NCI-H146 (cell line): ENCODE measurements around the gene LPAR1.

ENCODE experiments used
- DNase-seq: peaks from one replicate; lab custom pipeline; 2025; lab: John Stamatoyannopoulos, UW

The LPAR1 gene

DNA sequence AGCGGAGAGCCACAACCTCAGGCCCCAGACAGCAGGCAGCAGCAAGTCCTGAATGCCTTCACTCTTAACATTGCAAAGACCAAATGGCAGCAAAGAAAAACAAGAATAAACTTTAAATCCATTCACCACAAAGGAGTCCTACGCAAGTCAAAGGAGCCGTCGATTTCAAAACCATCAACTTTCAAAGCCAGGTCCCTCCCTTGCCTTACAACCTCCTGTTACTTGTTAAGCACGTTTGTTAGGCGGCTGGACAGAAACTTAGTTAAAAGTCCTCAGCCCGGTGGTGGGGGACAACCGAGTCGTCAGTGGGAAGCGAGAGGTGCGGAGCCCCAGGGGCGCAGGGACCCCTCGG, 938 bp downstream of the LPAR1 start:
- no peak for DNase-seq

DNA sequence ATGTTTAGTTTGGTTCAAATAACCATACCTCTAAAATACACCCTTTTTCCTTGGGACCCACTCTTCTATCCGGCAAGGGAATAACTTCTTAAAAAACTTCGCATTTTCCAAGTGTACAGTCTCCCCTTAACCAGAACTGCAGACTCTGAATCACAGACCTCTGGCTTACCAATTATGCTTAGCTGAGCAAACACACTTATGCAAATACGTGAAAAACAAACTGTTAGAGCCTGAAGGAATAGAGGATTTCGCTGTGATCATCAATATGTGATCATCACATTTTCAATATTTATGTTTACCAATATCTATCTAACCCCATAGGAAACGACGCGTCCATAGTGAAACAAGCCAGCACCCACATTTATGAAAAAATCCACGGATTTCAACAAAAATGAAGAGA, 1.3 kb downstream of the LPAR1 start:
- DNase-seq, result no peak

DNA sequence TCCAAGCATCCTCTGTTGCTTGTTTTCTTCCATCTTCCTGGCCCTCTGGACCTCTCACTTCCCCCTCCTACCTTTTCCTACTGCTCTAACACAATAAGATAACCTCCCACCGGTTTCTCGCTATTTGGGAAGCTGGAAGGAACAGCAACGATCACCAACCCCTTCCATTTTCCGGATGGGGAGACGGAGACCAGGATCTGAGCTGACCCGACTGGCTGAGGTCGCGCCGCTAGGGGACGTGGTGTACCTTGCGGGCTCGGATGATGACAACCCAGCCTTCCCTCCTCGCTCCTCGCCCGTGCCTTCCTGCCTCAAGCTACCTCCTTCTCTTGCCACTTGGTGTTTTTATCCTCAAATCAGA, 1.9 kb downstream of the LPAR1 start:
- no peak for DNase-seq

DNA sequence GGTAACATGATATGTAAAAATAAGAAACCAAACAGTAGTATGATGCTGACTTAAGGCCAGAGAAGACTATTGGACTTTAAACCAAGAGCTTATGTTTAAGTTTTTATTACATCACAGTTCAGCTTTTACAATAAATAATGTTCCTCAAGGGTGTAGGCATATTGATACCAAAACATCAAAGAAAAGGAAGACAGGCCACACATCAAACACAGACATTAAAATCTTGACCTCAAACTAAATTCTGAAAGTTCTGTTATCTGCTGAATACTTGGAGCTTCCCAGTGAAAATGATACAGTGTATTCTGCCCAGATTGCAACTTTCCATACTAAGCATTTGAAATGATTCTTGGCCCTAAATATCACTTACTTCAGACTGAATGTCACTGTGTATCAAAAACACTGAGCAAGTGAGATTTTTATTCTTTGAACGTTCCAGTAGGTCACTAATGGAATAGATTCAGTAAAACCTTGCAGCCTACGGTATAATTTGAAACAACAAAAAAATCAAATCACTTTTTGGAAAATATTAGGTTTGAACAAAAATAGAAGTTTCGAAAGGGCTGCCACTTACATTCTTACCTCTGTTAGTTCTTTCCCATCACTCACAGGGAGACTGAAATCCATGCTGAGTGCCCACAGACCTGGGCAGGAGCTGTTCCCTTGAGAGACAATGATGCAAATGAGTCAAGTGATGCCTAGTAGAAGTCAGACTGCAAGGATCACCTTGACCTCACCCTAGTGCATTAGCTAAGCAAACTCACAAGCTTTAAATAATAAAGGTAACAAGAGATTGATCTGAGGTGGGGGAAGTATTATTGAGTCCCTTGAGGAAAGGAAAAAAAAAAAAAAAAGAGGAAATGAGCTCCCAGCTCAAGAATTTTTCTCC, 2.5 kb downstream of the LPAR1 start:
- DNase-seq, result no peak

DNA sequence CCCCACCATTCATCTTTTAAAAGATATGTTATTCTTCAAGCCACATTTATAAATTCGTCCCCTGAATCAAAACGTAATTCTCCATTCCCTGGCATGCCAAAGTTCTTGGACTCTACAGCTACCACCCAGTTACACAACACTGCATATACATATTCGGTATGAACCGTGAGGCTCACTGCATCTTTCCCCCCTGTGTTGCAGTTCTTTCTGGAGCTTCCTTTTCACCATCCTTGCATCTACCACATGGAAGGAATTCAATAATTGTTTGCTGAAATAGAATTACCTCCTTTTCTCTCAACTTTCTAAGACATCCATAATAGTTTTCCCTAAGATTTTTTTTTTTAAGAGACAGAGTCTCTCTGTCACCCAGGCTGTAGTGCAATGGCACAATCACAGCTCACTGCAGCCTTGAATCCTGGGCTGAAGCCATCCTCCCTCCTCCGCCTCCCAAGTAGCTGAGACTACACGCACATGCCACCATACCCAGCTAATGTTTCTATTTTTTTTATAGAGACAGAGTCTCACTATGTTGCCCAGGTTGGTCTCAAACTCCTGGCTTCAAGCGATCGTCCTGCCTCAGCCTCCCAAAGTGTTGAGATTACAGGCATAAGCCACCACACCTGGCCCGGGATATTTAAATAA, 3.3 kb downstream of the LPAR1 start:
- DNase-seq, result no peak

DNA sequence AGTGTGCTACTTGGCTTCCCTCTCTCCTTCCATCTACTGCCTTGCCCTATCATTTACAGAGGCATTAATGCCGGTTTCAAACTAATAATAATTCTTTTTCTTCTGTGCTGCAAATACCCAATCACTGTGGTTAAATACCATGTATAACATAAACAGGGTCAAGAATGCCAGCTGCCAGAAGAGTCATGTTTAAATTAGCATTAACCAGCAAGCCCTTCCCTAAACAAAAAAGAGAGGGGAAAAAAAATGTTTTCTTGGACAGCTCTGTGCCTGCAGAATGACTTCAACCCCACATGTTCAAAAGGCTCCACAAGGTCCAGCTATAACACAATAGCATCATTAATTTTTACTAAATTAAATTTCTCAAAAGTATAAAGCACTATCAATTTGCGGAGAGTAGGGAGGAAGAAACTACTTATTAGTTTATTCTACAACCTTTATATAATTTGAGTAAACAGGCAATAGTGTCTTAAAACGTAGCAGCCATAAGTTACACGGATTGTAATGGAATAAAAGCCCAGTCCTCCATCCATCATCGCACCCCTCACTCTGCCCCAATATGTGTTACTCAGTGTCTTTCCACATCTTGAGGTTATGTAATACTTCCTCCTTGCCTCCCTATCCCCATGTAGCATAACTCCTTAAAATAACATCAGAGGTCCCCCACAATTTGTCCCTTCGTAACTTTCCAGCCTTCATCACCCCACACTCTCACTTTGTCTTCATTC, 3.9 kb downstream of the LPAR1 start:
- DNase-seq, result no peak

DNA sequence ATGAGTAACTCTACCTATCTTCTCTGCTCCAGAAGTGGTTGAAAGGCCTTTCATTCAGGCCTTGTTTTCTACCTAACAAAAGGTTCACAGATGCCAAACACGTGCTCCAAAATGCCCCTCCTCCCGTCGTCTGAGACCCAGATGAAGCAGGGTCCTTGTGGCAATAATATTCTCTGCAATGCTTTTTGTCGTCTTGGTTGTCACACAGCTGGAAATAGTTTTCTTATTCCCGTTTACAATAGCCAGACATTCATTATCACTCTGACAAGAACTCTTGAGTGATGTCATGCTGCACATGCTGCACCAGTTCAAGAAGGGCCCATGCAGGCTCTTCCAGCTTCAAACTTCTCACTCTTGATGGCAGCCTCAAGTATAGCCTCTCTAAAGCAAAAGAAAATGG, 7.8 kb downstream of the LPAR1 start:
- DNase-seq, result no peak

DNA sequence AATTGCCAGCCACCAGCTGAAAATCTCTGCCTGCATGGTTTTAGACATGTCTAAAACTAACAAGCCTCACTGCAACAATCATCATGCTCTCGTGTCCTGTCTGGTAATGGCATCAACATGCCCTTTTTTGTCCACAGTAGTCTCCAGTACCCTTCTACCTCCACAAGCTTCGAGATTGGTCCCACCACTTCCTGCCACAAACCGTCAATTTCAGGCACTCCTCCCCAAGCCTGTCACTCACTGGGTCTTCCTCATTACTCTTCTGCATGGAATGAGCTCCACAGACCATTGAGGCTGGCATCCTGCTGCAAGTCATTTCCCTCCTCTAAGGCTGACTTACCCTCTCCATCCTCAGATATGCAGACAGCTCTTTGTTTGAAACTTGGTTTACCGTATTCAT, 9.0 kb downstream of the LPAR1 start:
- DNase-seq, result no peak

DNA sequence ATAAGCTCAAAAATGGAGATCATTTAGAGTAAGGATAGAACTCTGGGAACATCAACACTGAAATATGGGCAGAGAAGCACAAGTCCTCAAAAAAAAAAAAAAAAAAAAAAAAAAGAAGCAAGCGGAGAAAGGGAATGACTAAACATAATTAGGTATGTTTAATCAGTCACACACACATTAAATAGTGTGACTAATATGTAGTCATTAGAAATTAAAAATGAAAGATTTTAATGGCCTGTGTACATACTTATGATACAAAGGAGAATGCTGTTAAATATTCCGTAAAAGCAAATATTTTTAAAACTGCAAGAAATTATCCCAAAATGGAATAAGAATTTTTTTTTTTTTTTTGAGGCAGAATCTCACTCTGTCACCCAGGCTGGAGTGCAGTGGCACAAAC, 10.5 kb downstream of the LPAR1 start:
- no peak for DNase-seq

DNA sequence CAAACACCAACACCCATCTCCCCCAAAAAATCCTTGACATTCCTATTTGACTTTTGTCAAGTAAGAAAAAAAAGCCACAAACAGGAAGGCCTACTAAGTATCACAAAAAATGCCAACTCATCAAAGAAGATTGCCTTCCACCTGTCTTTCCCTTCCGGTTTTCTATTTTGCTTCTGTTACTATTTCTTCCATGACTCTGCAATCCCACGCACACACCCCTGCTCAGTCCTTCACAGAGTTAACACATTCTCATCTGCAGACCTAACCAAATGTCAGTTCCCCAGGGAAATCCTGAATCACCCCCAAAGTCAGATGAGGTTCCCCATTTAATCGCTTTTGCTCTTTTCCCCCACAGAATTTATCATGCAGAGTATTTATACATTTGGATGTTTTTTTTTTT, 15.1 kb downstream of the LPAR1 start:
- no peak for DNase-seq

DNA sequence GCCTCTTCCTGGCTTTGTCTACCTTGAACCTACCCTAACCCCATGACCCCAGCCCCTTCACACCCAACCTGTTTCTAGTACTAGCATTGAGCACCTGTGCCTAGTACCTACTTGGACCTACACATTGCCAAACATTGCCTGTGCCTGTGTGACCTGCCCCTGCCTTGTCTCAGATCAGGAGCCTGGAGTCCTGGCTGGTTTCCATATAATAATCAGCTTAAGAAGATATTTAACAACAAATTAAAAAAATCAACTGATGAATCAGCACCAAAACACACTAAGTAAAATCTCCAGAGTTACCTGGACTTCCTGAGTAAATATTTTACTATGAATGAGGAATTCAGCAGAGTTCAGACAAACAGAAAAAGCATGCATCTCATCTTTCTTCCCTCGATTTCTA, 17.7 kb downstream of the LPAR1 start:
- DNase-seq, result no peak

DNA sequence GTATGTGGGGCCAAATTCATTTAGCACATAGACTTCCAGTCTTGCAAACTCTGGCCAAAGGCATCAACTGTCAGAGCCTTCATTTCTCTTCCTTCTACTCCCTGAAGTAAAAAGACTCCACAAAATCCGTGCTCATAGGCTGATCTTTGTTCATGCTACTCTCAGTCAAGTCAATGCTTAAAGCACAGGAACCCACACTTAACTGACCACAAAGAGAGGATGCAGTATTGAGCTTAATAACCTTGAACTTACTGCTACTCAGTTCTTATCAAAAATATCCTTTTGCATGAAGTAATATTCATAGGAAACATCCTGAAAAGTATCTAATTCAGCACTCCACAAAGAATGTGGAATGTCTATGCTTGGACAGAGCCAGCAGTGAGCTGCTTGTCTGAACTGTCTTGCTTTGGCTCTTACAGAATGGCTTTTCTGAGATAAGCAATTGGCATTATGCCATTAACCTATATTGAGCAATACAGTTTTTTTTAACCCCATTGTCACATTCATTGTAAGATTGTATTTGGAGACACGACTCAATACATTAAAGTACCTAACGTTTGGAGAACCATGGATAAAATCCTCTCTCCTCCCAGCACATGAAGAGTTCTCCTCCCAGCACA, 21.7 kb downstream of the LPAR1 start:
- DNase-seq, result no peak

DNA sequence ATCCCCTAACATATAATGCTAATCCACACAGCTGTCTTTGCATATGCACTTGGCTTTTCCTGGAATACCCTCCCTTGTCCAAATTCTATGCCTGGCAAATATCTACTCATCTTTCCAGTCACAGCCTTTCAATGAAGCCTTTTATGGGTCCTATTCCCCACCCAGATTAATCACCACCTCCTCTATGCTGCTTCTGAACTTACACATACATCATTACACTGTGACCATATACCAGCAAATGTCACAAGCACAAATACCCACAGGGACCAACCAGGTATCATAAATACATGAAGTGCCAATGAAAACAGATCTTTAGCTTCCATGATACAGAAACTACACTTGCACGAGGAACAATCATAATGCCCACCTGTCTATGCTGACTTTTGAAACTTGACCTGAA, 22.3 kb downstream of the LPAR1 start:
- DNase-seq, result no peak

DNA sequence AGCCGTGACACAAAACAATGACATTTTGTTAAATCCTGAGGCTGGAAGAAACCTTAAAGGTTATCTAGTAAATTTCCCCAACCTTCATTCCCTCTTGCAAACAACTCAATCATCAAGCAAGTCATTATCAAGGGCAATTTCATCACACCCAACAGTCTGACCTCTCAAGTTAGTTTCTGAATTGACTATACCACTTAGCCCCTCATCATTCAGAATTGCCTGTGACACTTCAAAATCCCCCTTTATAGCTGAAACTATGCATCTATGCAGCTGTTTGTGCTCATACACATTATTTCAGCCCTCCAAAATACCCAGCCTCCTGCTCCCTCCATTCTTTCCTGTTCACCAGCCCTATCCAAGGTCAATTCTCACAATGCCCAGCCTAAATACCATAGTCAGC, 24.6 kb downstream of the LPAR1 start:
- no peak for DNase-seq

DNA sequence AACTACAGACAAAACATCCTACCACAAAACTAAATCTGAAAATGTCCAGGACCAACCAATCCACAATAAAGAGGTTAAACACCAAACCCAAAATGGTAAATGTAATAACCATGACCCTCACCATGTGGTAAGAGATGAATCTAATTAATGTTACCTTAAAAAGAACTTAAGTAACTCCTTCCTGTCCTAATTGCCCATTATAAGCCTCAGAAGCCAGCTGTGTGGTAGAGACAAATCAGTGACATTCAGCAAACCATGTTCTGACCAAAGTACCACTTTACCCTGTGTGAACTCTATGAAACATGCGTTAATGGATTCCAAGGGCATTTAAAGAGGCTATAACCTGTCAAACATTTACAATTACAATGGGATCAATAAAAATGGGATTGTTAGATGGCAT, 25.0 kb downstream of the LPAR1 start:
- DNase-seq, result no peak

DNA sequence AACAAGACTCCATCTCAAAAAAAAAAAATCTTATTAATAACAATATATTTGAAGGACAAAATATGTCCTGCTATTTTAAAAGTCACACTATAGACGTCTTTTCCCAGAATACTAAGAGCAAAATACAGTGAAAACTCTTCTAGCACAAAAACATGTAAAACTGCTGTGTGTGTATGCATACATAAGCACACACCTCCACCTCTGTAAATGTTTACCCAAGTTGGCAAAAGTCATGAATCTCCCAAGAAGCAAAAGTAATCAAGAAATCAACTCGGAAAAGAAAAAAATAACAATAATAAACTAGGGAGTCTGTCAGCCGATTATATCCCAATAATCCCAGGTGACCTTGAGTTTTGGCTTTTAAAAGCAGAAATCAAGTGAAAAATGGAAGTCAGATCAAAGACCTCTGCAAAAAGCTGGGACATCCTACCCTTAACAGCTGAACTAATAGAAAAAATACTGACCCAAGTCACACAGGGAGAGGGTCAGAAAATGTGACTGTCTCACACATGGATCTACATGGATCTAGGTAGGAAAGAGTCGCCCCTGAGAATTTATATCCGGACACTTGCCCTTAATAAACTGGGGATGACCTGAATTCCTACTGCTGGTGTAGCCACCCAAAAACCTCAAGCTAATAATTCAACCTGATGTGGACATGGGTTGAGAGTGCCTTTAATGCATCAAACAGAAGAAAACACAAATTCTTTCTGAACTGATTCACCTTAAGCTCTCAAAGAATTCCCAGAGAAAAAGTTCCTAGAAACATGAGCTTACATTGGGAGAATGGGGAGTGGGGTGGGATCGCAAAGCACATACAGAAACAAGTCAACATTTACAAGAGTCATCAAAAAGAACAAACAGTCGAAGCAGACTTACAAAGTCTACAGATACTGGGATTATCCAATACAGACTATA, 29.9 kb downstream of the LPAR1 start:
- DNase-seq, result no peak

DNA sequence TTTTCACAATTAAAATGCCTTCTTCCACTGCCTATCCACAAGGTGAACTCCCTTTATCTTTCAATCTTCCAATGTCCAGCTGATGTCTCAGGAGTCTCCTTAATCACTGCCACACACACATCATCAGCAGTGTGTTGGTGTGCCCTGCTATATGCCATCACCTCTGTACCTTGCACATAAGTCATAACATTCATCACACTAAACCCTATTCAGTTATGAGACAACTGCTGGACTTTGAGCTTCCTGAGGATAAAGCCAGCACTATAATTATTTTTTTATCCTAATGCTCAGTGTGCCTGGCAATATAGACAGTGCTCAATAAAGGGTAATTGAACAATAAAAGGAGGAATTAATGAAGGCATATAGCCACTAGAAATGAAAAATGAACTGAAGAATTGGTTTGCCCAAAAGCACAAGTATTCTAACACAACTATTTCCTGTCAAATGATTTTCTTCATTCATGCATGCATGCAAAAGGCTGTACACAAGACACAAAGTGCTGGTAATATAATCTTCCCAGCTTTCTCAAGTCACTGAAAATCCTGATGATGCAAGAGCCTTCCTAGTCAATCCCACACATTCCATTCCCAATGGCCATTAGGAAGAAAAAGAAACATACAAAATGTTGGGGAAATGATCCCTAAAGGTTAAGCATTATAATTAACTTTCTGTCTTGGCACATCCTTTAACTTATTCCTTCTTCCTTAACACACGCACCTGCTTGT, 32.4 kb downstream of the LPAR1 start:
- DNase-seq, result no peak

DNA sequence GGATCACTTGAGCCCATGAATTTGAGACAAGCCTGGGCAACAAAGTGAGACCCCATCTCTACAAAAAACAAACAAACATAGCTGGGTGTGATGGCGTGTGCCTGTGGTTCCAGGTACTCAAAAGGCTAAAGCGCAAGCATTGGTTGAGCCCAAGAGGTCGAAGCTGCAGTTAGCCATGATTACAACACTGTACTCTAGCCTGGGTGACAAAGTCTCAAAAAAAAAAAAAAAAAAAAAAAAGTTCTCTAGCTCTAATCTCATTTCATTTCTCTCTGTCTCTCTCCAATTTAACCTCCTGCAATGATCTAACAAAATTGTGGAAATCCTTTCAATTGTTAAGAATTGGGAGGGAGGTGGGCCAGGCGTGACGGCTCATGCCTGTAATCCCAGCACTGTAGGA, 33.3 kb downstream of the LPAR1 start:
- no peak for DNase-seq

DNA sequence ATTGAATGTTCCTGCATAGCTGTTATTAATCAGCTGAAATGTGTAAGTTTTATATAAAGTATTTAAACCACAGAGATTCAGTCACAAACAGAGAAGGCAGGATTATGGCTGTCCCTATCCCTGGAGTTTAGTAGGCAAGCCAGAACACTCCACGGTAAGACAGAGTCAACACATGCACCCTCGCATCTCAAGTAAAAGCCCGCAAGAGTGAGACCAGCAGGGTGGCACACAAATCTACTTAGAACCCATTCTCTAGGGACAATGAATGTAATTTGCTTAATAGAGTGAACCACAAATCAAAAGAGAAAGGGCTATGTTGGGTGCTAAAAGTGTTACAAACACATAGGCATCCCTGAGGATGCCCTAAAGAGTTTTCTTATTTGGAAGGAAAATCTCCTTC, 35.1 kb downstream of the LPAR1 start:
- no peak for DNase-seq

DNA sequence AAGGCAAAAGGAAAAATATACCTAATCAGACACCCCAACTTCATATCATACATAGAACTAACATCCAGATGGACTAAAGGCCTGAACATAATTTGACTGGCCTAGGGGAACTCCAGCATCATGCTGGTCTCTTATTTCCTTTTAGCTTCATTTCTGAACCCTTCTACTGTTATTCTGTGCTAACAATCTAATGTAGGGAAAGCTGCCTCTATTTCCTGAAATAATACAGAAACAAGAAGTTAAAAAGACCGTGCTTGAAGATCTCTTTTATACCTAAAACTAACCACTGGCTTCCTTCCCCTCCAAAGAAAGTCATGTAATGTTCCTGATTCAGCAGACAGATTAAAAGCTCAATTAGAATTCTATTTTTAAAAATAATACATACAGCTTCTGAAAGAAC, 36.7 kb downstream of the LPAR1 start:
- DNase-seq, result no peak

DNA sequence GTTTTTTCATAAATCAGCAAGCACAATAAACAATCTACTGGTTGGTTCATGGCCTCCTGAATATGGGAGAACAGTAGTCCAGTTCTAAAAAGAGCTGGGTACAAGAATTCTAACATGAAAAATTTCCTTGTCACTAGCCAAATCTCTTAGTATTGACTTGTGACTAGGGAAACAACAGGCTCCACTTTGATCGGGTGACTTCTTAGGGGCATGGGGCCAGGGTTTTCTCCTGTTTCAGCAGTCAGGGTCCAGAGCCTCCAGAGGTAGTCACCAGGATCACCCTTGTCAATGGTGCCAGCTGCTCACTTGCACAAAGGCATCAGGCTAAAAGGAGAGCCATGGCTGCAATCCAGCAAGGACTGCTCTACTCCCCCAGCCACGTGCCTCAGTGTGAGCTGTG, 38.1 kb downstream of the LPAR1 start:
- DNase-seq, result no peak
